K562 (cell line): ENCODE measurements around the gene KHSRP. TPM values are rescaled to one million over a fixed set of nuclear protein-coding genes. Genes with fewer than 3 reads are reported as not detected.

Experiments
- BRCA1 ChIP-seq, 2 experiments: fragments of 450-650 bp in 1 of 2; sonication (generic) in 1 of 2; formaldehyde crosslinking in 1 of 2; IDR thresholded peaks; 2 replicates each; pipeline versions ENCODE4 v1.5.0 to v1.6.1; 2017 to 2020; ENCODE audit warnings: mild to moderate bottlenecking in 1 of 2, missing genetic modification reagents in 1 of 2
- CAMTA2 ChIP-seq: fragments of 250-450 bp; sonication (Bioruptor Pico); conservative IDR thresholded peaks from 2 replicates; pipeline ENCODE4 v1.5.1; 2022
- FUS ChIP-seq: fragments of 200-400 bp; formaldehyde crosslinking; optimal IDR thresholded peaks from 2 replicates; pipeline ENCODE3; 2017; ENCODE audit warnings: low read depth, low read length
- GABPB2 ChIP-seq: fragments of 250-450 bp; sonication (Bioruptor Pico); conservative IDR thresholded peaks from 2 replicates; pipeline ENCODE4 v1.5.1; 2021; ENCODE audit warnings: mild to moderate bottlenecking
- HNRNPK ChIP-seq: fragments of 200-400 bp; formaldehyde crosslinking; IDR thresholded peaks from one replicate; pipeline ENCODE4 v1.6.1; 2018; ENCODE audit warnings: mild to moderate bottlenecking, low read depth, low read length; ENCODE audit not compliant: poor library complexity, severe bottlenecking
- JUND ChIP-seq, 2 experiments: IDR thresholded peaks; 2 replicates in 1 of 2; 3 replicates in 1 of 2; pipeline ENCODE4 v1.6.1; 2011; ENCODE audit warnings: borderline replicate concordance in 2 of 2, low read depth in 2 of 2, low read length in 2 of 2, improper control_type of control experiment in 1 of 2, missing biosample characterization in 1 of 2, missing genetic modification characterization in 1 of 2, missing genetic modification reagents in 1 of 2
- KAT2B ChIP-seq: IDR thresholded peaks from one replicate; pipeline ENCODE4 v1.6.1; 2012; ENCODE audit warnings: low read depth, mild to moderate bottlenecking, control low read depth, inconsistent platforms, low read length, moderate library complexity
- NCOA1 ChIP-seq: fragments of 450-650 bp; IDR thresholded peaks from 2 replicates; pipeline ENCODE4 v1.6.1; 2016; ENCODE audit warnings: low read depth
- NCOA6 ChIP-seq: fragments of 450-650 bp; IDR thresholded peaks from 2 replicates; pipeline ENCODE4 v1.6.1; 2017; ENCODE audit warnings: mild to moderate bottlenecking
- POLR2AphosphoS5 ChIP-seq: IDR thresholded peaks from 2 replicates; pipeline ENCODE4 v1.6.1; 2011; ENCODE audit warnings: mild to moderate bottlenecking, low read depth, low read length, moderate library complexity; ENCODE audit not compliant: control insufficient read depth, insufficient read depth
- RBM15 ChIP-seq: fragments of 200-400 bp; formaldehyde crosslinking; IDR thresholded peaks from 2 replicates; pipeline ENCODE4 v1.6.1; 2018; ENCODE audit warnings: mild to moderate bottlenecking, low read length, moderate library complexity; ENCODE audit not compliant: insufficient read depth
- ZEB2 ChIP-seq: fragments of 450-650 bp; IDR thresholded peaks from 2 replicates; pipeline ENCODE4 v1.6.1; 2016
- ZFX ChIP-seq: sonication (generic); formaldehyde crosslinking; IDR thresholded peaks from 2 replicates; pipeline ENCODE4 v1.8.0; 2022; ENCODE audit warnings: mild to moderate bottlenecking, missing genetic modification reagents, moderate library complexity
- ZNF347 ChIP-seq: fragments of 450-650 bp; formaldehyde crosslinking; IDR thresholded peaks from 2 replicates; pipeline ENCODE4 v1.4.0; 2020; ENCODE audit warnings: low read depth, mild to moderate bottlenecking, moderate library complexity
- polyA plus RNA-seq, 8 experiments: library from polyadenylated mRNA; depleted of rRNA in 4 of 8; stranded (reverse) in 5 of 8; unstranded in 3 of 8; fragments of >200 nt; fragmentation: Nextera tagmentation in 2 of 8; fragmentation: Illumina TruSeq in 1 of 8; extraction: Ambion mirVana in 2 of 8; extraction: Trizol in 1 of 8; gene quantifications; 2 replicates each; pipeline versions ENCODE4 v1.2.1 to v1.2.3, GENCODE V29; 2011 to 2014; ENCODE audit warnings: inconsistent platforms in 1 of 8, missing spikeins in 1 of 8
- total RNA-seq, 7 experiments: library from RNA; depleted of rRNA in 6 of 7; stranded (reverse); fragments of >200 nt in 6 of 7; fragmentation: Illumina TruSeq in 2 of 7; extraction: Trizol in 2 of 7; gene quantifications; 2 replicates each; pipeline versions ENCODE4 v1.2.1 to v1.2.3, GENCODE V29; 2011 to 2021; ENCODE audit warnings: low replicate concordance in 1 of 7
- TF ChIP-seq, protein P1 (sequence below): IDR thresholded peaks from 3 replicates; pipeline ENCODE4 v1.6.1; 2011; ENCODE audit warnings: borderline replicate concordance, mild to moderate bottlenecking, moderate library complexity; ENCODE audit not compliant: insufficient read length; ENCODE audit errors: extremely low read depth
- TF ChIP-seq, protein P2 (sequence below): sonication (generic); formaldehyde crosslinking; IDR thresholded peaks from 2 replicates; pipeline ENCODE4 v1.8.1; 2023; ENCODE audit warnings: missing genetic modification reagents, mild to moderate bottlenecking, borderline replicate concordance
- TF ChIP-seq, protein P3 (sequence below): fragments of 450-650 bp; IDR thresholded peaks from 2 replicates; pipeline ENCODE4 v1.6.1; 2016; ENCODE audit warnings: missing biosample characterization, missing genetic modification characterization
- TF ChIP-seq, protein P4 (sequence below): sonication (generic); formaldehyde crosslinking; IDR thresholded peaks from 2 replicates; pipeline ENCODE4 v1.9.0; 2022; ENCODE audit warnings: mild to moderate bottlenecking, missing genetic modification reagents

Gene KHSRP
- total and polyA plus RNA-seq, 9 of the 15 experiments (the other 6 are each of a cell fraction or from before 2014, with no cell fraction given): 4.2 to 564 (median 139) TPM

DNA sequence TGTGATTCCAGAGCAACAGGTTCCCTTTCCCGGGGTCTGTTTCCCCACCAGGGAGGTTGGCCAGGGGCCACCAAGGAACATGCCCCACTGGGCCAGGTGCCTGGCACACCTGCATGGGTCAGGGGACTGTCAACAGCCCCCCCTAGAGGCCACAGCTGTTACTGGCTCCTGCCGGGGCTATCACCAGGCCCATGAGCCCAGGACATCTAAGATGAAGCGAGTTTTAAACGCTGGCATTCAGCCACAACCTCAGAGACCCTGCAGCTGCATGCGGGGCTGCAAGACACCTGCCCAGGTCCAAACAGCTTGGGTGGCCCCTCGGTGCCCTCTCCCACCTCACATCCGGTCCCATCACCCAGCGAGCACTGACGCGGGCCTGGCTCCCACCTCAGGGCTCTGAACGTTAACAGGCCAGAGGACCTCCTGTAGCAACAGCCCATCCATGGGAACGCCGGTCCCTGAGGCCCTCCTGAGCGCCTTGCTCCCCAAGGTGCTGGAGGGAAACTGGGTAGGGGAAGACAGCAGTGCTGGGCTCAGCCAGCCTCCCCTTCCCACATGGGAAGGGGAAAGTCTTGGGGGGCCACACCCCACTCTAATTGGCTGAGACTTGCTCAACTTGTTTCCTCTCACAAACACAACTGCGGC, 12.0 kb downstream of the KHSRP start (continued):
- TF ChIP-seq, protein P1, sequence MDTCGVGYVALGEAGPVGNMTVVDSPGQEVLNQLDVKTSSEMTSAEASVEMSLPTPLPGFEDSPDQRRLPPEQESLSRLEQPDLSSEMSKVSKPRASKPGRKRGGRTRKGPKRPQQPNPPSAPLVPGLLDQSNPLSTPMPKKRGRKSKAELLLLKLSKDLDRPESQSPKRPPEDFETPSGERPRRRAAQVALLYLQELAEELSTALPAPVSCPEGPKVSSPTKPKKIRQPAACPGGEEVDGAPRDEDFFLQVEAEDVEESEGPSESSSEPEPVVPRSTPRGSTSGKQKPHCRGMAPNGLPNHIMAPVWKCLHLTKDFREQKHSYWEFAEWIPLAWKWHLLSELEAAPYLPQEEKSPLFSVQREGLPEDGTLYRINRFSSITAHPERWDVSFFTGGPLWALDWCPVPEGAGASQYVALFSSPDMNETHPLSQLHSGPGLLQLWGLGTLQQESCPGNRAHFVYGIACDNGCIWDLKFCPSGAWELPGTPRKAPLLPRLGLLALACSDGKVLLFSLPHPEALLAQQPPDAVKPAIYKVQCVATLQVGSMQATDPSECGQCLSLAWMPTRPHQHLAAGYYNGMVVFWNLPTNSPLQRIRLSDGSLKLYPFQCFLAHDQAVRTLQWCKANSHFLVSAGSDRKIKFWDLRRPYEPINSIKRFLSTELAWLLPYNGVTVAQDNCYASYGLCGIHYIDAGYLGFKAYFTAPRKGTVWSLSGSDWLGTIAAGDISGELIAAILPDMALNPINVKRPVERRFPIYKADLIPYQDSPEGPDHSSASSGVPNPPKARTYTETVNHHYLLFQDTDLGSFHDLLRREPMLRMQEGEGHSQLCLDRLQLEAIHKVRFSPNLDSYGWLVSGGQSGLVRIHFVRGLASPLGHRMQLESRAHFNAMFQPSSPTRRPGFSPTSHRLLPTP: no peak
- no peak for TF ChIP-seq ZFX
- no peak for TF ChIP-seq CAMTA2
- TF ChIP-seq ZEB2: peak; percentile 50; the same call in 1 of the 2 replicates
- no peak for TF ChIP-seq KAT2B
- TF ChIP-seq NCOA1: no peak
- TF ChIP-seq FUS: no peak
- TF ChIP-seq RBM15: no peak
- TF ChIP-seq POLR2AphosphoS5: peak; percentile 60; the same call in 1 of the 2 replicates
- no peak for TF ChIP-seq HNRNPK
- no peak for TF ChIP-seq GABPB2 (CRISPR knock-in tag)
- TF ChIP-seq, protein P2, sequence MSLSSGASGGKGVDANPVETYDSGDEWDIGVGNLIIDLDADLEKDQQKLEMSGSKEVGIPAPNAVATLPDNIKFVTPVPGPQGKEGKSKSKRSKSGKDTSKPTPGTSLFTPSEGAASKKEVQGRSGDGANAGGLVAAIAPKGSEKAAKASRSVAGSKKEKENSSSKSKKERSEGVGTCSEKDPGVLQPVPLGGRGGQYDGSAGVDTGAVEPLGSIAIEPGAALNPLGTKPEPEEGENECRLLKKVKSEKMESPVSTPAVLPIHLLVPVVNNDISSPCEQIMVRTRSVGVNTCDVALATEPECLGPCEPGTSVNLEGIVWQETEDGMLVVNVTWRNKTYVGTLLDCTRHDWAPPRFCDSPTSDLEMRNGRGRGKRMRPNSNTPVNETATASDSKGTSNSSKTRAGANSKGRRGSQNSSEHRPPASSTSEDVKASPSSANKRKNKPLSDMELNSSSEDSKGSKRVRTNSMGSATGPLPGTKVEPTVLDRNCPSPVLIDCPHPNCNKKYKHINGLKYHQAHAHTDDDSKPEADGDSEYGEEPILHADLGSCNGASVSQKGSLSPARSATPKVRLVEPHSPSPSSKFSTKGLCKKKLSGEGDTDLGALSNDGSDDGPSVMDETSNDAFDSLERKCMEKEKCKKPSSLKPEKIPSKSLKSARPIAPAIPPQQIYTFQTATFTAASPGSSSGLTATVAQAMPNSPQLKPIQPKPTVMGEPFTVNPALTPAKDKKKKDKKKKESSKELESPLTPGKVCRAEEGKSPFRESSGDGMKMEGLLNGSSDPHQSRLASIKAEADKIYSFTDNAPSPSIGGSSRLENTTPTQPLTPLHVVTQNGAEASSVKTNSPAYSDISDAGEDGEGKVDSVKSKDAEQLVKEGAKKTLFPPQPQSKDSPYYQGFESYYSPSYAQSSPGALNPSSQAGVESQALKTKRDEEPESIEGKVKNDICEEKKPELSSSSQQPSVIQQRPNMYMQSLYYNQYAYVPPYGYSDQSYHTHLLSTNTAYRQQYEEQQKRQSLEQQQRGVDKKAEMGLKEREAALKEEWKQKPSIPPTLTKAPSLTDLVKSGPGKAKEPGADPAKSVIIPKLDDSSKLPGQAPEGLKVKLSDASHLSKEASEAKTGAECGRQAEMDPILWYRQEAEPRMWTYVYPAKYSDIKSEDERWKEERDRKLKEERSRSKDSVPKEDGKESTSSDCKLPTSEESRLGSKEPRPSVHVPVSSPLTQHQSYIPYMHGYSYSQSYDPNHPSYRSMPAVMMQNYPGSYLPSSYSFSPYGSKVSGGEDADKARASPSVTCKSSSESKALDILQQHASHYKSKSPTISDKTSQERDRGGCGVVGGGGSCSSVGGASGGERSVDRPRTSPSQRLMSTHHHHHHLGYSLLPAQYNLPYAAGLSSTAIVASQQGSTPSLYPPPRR (CRISPR knock-in tag): no peak
- TF ChIP-seq, protein P3, sequence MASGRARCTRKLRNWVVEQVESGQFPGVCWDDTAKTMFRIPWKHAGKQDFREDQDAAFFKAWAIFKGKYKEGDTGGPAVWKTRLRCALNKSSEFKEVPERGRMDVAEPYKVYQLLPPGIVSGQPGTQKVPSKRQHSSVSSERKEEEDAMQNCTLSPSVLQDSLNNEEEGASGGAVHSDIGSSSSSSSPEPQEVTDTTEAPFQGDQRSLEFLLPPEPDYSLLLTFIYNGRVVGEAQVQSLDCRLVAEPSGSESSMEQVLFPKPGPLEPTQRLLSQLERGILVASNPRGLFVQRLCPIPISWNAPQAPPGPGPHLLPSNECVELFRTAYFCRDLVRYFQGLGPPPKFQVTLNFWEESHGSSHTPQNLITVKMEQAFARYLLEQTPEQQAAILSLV (tag): no peak
- TF ChIP-seq, protein P4, sequence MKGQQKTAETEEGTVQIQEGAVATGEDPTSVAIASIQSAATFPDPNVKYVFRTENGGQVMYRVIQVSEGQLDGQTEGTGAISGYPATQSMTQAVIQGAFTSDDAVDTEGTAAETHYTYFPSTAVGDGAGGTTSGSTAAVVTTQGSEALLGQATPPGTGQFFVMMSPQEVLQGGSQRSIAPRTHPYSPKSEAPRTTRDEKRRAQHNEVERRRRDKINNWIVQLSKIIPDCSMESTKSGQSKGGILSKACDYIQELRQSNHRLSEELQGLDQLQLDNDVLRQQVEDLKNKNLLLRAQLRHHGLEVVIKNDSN (CRISPR knock-in tag): no peak
- no peak for TF ChIP-seq ZNF347 (CRISPR knock-in tag)
- TF ChIP-seq JUND (IDR thresholded peaks at IDR 0.05; ENCODE audit: borderline replicate concordance, low read depth, low read length): 0 out of 2 replicates have a peak, but pooled peaks have one; percentile 6
- TF ChIP-seq JUND (tag; IDR thresholded peaks at IDR 0.05; ENCODE audit: borderline replicate concordance, low read depth, low read length): no peak
- no peak for TF ChIP-seq BRCA1 (IDR thresholded peaks at IDR 0.05)
- TF ChIP-seq BRCA1 (CRISPR knock-in tag; IDR thresholded peaks at IDR 0.05): no peak
- TF ChIP-seq NCOA6: no peak
